Activated CD4-positive, alpha-beta T cell treated with anti-CD3 and anti-CD28 coated beads, Interleukin-10, Interleukin-2, amounts not matched to agents 100 ng/mL and 50 ng/mL, durations not matched to agents 16 hours and 8 hours (primary cell): Measurements from ENCODE around the gene SCN2A.

Experiments
- DNase-seq: peaks from one replicate; pipeline ENCODE4 v3.0.0-alpha.2; 2020

The SCN2A gene

GRCh38 chr2:165348441-165348840 is 109.2 kb downstream of the SCN2A start:
- no peak for DNase-seq

DNA sequence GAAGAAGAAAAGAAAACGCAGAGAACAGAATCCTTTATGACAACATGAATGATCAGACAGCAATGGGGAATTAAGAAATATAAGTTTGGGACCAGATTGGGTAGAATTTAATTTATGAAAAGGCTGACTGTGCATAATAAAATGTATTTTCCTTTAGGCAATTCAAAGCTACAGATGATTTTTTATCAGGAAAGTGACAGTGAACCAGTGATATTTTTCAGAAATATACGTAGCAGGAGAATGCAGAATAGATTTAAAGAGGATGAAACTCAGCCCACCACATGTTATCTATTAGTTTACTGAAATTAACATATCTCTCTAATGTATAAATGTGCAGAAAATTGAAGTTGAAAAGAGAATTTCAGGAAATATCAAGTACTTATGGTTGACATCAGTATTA is 110.0 kb downstream of the SCN2A start:
- DNase-seq, result no peak

- peak; percentile 19 for DNase-seq
Observed at GRCh38 chr2:165357758-165358157, 118.5 kb downstream of the SCN2A start.

DNA sequence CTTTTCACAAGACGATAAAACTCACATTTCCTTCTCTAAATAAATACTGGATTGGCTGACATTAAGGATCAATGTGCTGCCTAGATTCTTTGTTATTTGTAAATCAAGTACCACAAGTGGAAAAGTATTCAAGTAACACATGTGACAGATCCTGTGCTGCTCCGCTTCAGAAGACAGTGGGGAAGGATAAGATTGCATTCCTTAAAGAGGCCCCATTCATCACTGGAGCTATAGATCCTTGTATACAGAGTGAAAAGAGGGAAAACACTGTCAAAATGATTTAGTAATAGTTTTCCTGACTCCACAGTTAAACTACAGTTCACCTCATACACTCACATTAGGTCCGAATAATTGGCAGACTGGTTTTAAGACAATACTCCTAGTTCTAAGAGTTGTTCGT is 122.3 kb downstream of the SCN2A start:
- no peak for DNase-seq

DNA sequence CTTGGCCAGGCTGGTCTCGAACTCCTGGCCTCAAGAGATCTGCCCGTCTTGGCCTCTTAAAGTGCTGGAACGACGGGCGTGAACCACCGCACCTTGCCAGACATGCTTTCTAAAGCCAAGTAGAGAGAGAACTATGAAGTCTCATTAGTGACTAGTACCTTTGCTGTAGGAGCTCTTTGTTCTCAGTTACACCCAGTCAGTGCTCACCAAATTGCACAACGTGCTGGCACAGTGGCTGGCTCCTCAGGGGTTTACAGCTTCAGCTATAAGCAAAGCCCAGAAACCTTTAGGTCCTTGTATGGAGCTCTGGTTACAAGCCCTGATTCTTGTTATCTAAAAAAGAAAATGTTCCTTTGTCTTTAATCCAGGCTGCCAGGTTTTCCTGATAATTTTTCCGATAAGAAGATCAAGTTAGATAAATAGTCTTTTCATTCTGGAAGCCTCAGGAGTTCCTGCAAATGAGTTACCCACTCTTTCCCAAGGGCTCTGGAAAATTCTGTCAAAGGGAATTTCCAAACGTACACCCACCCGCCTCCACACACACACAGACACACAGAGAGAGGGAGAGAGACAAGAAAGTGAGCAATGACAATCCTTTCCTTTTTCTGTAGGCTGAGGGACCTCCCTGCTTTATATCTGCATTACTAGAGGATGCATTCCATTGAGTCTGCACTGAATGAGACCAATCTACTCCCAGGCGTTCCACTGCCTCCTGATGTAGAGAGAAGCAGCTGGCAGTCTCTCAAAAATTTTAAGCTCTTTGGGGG is 130.1 kb downstream of the SCN2A start:
- DNase-seq, result no peak

DNA sequence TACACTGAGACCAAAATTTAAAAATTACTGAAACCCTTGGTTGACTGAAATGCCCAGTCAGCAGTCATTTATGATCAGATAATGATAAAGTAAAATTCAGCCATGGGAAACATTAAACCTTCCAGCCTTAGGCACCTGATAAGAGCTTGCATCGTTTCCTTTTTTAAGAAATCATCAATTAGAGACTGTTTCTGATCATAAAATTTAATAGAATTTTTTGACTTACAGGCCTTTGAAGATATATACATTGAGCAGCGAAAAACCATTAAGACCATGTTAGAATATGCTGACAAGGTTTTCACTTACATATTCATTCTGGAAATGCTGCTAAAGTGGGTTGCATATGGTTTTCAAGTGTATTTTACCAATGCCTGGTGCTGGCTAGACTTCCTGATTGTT is 130.7 kb downstream of the SCN2A start:
- DNase-seq, result no peak

- DNase-seq, result no peak
Observed at GRCh38 chr2:165371356-165371755, 132.1 kb downstream of the SCN2A start.

- DNase-seq, result no peak
Observed at GRCh38 chr2:165373278-165374010, 134.2 kb downstream of the SCN2A start.

- no peak for DNase-seq
Observed at GRCh38 chr2:165376571-165376975, 137.4 kb downstream of the SCN2A start.

GRCh38 chr2:165382362-165382761 is 143.1 kb downstream of the SCN2A start:
- DNase-seq, result no peak

- DNase-seq, result no peak
Observed at GRCh38 chr2:165390875-165391274, 151.7 kb downstream of the SCN2A start.

DNA sequence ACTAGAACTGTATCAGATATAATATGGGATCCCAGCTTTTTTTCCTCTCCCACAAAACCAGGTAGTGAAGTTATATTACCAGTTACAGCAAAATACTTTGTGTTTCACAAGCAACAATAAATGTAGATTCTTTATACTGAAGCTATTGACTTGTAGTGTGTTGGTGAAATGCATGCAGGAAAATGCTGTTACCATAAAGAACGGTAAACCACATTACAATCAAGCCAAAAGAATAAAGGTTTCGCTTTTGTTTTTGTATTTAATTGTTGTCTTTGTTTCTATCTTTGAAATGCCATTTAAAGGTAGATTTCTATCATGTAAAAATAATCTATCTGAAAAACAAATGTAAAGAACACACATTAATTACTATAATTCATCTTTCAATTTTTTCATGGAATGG is 152.6 kb downstream of the SCN2A start:
- DNase-seq, result no peak

GRCh38 chr2:165398603-165399002 is 159.4 kb downstream of the SCN2A start:
- peak; percentile 2 for DNase-seq

GRCh38 chr2:165401285-165401852 is 162.2 kb downstream of the SCN2A start:
- peak; percentile 49 for DNase-seq

- DNase-seq, result no peak
Observed at GRCh38 chr2:165402162-165402561, 162.9 kb downstream of the SCN2A start.

GRCh38 chr2:165406173-165406572 is 167.0 kb downstream of the SCN2A start:
- no peak for DNase-seq

- DNase-seq, result no peak
Observed at GRCh38 chr2:165407466-165407865, 168.3 kb downstream of the SCN2A start.

DNA sequence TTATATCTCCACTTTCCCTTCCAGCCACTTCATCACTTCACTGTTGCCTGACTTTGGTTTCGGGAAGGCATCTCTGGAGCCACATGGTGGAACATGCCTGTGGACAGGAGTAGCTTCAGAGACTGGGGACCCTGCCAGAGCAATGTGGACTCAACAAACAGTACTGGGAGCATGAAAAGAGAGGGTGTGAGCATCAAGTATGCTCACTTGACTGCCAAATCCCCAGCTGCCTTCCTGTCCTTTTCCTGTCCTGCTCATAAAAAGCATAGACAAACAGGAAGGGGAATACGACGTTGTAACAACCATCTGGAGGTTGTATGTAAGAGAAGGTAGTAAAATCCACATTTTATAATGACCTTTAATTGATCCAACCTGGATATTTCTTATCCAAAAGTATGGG is 169.0 kb downstream of the SCN2A start:
- no peak for DNase-seq

- no peak for DNase-seq
Observed at GRCh38 chr2:165410276-165410675, 171.1 kb downstream of the SCN2A start.

- no peak for DNase-seq
Observed at GRCh38 chr2:165414187-165414586, 175.0 kb downstream of the SCN2A start.

DNA sequence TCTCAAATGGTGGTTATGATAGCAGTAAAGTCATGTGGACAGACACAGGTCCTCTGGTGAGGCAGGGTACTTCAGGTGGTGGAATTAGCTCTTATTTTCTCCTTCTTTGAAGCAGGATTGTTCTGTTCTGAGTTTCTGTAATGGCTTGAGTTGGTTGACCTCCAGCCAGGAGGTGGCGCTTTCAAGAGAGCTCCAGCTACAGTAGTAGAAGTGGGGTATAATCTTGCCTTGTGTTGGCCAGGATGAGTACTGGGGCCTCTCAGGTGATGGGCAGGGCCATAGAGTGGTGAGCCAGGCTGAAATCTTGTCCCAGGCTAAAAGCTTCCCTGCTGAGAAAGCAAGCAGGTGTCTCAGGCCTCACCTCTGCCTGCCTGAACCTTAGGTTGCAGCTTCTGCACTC is 177.8 kb downstream of the SCN2A start:
- no peak for DNase-seq

GRCh38 chr2:165420231-165420630 is 181.0 kb downstream of the SCN2A start:
- DNase-seq, result no peak

GRCh38 chr2:165423081-165423480 is 183.9 kb downstream of the SCN2A start:
- no peak for DNase-seq

DNA sequence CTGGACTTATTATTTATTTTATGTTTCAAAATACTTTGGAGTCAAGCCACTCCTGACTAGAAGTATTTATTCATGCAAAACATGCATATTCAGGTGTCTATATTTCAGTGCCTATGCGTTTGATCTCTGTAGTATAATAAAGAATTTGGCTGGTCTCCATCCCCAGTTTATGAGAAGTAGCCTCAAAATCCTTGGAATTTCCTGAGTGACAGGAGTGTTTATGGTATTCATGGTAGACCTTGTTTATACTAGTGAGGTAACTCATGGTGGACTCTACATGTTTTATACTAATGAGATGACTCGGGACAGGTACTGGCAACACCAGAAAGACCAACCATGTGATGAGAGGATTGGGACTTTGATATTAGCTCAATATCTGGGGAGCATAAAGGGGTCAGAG is 186.3 kb downstream of the SCN2A start:
- no peak for DNase-seq
